Spleen (tissue), 11 donors: Measurements from ENCODE around the gene MED25. TPM values are rescaled to one million over a fixed set of nuclear protein-coding genes. Genes with fewer than 3 reads are reported as not detected.

Experiments
- DNase-seq: peaks from one replicate; pipeline ENCODE4 v3.0.0-alpha.2; 2020
- H3K27ac ChIP-seq, 8 donors: fragments of 200-600 bp; sonication (generic) in 7 of 8; 1 replicate in 4 of 8; 2 replicates in 4 of 8; pipeline versions ENCODE4 v1.5.0 to v1.8.0; 2016 to 2021; ENCODE audit warnings: inconsistent platforms in 4 of 8, mild to moderate bottlenecking in 4 of 8, moderate library complexity in 1 of 8
- H3K27me3 ChIP-seq, 7 donors: fragments of 200-600 bp; sonication (generic) in 6 of 7; replicated peaks in 1 of 7; 1 replicate in 4 of 7; 2 replicates in 3 of 7; pipeline versions ENCODE4 v1.5.0 to v1.8.0; 2016 to 2021; ENCODE audit warnings: inconsistent platforms in 3 of 7, mild to moderate bottlenecking in 1 of 7
- H3K36me3 ChIP-seq, 6 donors: fragments of 200-600 bp; sonication (generic) in 5 of 6; 1 replicate in 4 of 6; 2 replicates in 2 of 6; pipeline versions ENCODE4 v1.5.0 to v1.8.0; 2016 to 2021; ENCODE audit warnings: inconsistent platforms in 2 of 6
- H3K4me1 ChIP-seq, 6 donors: fragments of 200-600 bp; sonication (generic) in 5 of 6; 1 replicate in 3 of 6; 2 replicates in 3 of 6; pipeline versions ENCODE4 v1.5.0 to v1.8.0; 2016 to 2021; ENCODE audit warnings: inconsistent platforms in 3 of 6
- H3K4me3 ChIP-seq, 8 donors: fragments of 200-600 bp; sonication (generic) in 7 of 8; 1 replicate in 4 of 8; 2 replicates in 4 of 8; pipeline versions ENCODE4 v1.5.0 to v1.8.0; 2016 to 2021; ENCODE audit warnings: inconsistent platforms in 4 of 8, mild to moderate bottlenecking in 4 of 8, moderate library complexity in 2 of 8
- H3K9me3 ChIP-seq, 8 donors: fragments of 200-600 bp; sonication (generic) in 7 of 8; 1 replicate in 4 of 8; 2 replicates in 4 of 8; pipeline versions ENCODE4 v1.5.0 to v1.8.0; 2016 to 2021; ENCODE audit warnings: inconsistent platforms in 4 of 8
- CTCF ChIP-seq, 11 experiments: fragments of 200-600 bp in 7 of 11; fragments of 450-650 bp in 4 of 11; sonication (generic) in 4 of 11; IDR thresholded peaks in 8 of 11; conservative IDR thresholded peaks in 3 of 11; 1 replicate in 7 of 11; 2 replicates in 4 of 11; pipeline versions ENCODE4 v1.4.0 to v1.8.0; 2016 to 2021; ENCODE audit warnings: antibody characterized with exemption in 11 of 11, inconsistent platforms in 4 of 11, mild to moderate bottlenecking in 1 of 11
- POLR2A ChIP-seq, 3 donors: fragments of 450-650 bp; IDR thresholded peaks; one replicate each; pipeline ENCODE4 v1.5.1; 2017; ENCODE audit warnings: antibody characterized with exemption in 3 of 3, mild to moderate bottlenecking in 1 of 3
- POLR2AphosphoS5 ChIP-seq, 3 donors: sonication (generic); formaldehyde crosslinking; IDR thresholded peaks; one replicate each; pipeline ENCODE4 v1.5.1; 2017; ENCODE audit warnings: antibody characterized with exemption in 3 of 3
- WGBS, 5 donors: extraction: QIAGEN DNeasy Blood & Tissue Kit in 3 of 5; methylation state at CpG; one replicate each; pipeline versions ENCODE4 v1.1.5 to v1.1.7; 2013 to 2018; 5-methylcytosine and 5-hydroxymethylcytosine counted together
- intact Hi-C: fragments of 100-400 bp; cut with DNase I; formaldehyde crosslinking; loops from one replicate; pipeline ENCODE4 v1.15.0; 2023; ENCODE audit warnings: low total_unique reads
- polyA plus RNA-seq, 3 donors: library from polyadenylated mRNA; stranded (reverse); fragments of 200-250 nt; gene quantifications; one replicate each; pipeline ENCODE4 v1.2.1, GENCODE V29; 2013
- total RNA-seq, 7 donors: library from RNA; depleted of rRNA in 3 of 7; stranded (reverse); fragments of >200 nt in 3 of 7; fragmentation: NEBNext Ultra II Directional in 4 of 7; extraction: Animal tissue kit (Norgen Biotek cat#: 25700) in 4 of 7; gene quantifications; one replicate each; pipeline versions ENCODE4 v1.1.0 to v1.2.1, GENCODE V29; 2016 to 2021
- donor health status: healthy with polysubstance abuse.
- donor health status: DM: no; HTN: no; CAD: no; lungs with moderate emphysema.
- donor health status: DM: no; HTN: no; CAD: no.
- donor health status: Bipolar disorder and iron deficiency.
- donor health status: healthy.
- donor health status: DM: no; HTN: no; CAD: no.
- donor health status: DM: yes; HTN: yes; CAD: no.

The MED25 gene
- total and polyA plus RNA-seq, 10 donors, result 26.6 to 61.0 (median 44.9) TPM

GRCh38 chr19:49852631-49853126 is 34.6 kb downstream of the MED25 start:
- peak overlapping the region in 5 of 8 donors; percentile 73 to 95 (median 78) for H3K4me3 ChIP-seq
- no peak for DNase-seq
- H3K9me3 ChIP-seq, result peaks cover 0 to 6% (median 0%) of the 10 kb centered on the region in 8 donors
- WGBS, 5 donors, result 72 to 83% (median 81%) methylated on average over 14 of the region's 14 CpGs
- peaks cover 0 to 5% (median 0%) of the 10 kb centered on the region in 7 donors for H3K27me3 ChIP-seq
- TF ChIP-seq CTCF (IDR thresholded peaks at IDR 0.05 in 8 of 11, conservative IDR thresholded peaks at IDR 0.05 in 3 of 11) (no peak), POLR2A (IDR thresholded peaks at IDR 0.05) (no peak), POLR2AphosphoS5 (IDR thresholded peaks at IDR 0.05) (no peak)
- no peak overlapping the region for H3K27ac ChIP-seq
- peaks cover 0 to 36% (median 32%) of the 10 kb centered on the region in 6 donors for H3K36me3 ChIP-seq
- intact Hi-C loops, result no loop called here
- H3K4me1 ChIP-seq, result peaks cover 14 to 80% (median 51%) of the 10 kb centered on the region in 6 donors

GRCh38 chr19:49853852-49854377 is 35.8 kb downstream of the MED25 start:
- Histone ChIP-seq H3K4me1 (peaks cover 14 to 79% (median 41%) of the 10 kb centered on the region in 6 donors), H3K27ac (peak overlapping the region in 2 of 8 donors; percentile 6 to 47), H3K27me3 (peaks cover 0 to 5% (median 0%) of the 10 kb centered on the region in 7 donors), H3K36me3 (peaks cover 0 to 49% (median 45%) of the 10 kb centered on the region in 6 donors), H3K4me3 (no peak overlapping the region), H3K9me3 (peaks cover 0 to 4% (median 0%) of the 10 kb centered on the region in 8 donors)
- WGBS, 5 donors, result 76 to 91% (median 84%) methylated on average over 9 to 10 of the region's 10 CpGs
- DNase-seq, result no peak
- intact Hi-C loops, result no loop called here
- TF ChIP-seq POLR2A (IDR thresholded peaks at IDR 0.05) (no peak), POLR2AphosphoS5 (IDR thresholded peaks at IDR 0.05) (peak in 1 of 3 donors; percentile 1)

GRCh38 chr19:49854378-49855263 is 36.5 kb downstream of the MED25 start:
- TF ChIP-seq CTCF (IDR thresholded peaks at IDR 0.05 in 8 of 11, conservative IDR thresholded peaks at IDR 0.05 in 3 of 11), result no peak
- peak; percentile 29 to 70 (median 41) for TF ChIP-seq POLR2AphosphoS5 (IDR thresholded peaks at IDR 0.05)
- Histone ChIP-seq H3K4me3 (no peak overlapping the region), H3K9me3 (no peaks in the 10 kb centered on the region), H3K36me3 (peaks cover 0 to 56% (median 50%) of the 10 kb centered on the region in 6 donors), H3K27ac (peak overlapping the region in 3 of 8 donors; percentile 6 to 47 (median 13)), H3K4me1 (peaks cover 14 to 75% (median 36%) of the 10 kb centered on the region in 6 donors), H3K27me3 (peaks cover 0 to 5% (median 0%) of the 10 kb centered on the region in 7 donors)
- DNase-seq, result peak; percentile 81
- intact Hi-C loops, result no loop called here
- WGBS, 5 donors, result 89 to 94% (median 92%) methylated on average over 15 to 39 of the region's 39 CpGs

- 83 to 96% (median 85%) methylated on average over 8 to 12 of the region's 12 CpGs for whole genome bisulfite sequencing, 5 donors
- H3K36me3 ChIP-seq, result peaks cover 0 to 62% (median 57%) of the 10 kb centered on the region in 6 donors
- H3K4me1 ChIP-seq, result peaks cover 14 to 75% (median 33%) of the 10 kb centered on the region in 6 donors
- no peaks in the 10 kb centered on the region for H3K9me3 ChIP-seq
- TF ChIP-seq POLR2AphosphoS5 (IDR thresholded peaks at IDR 0.05), result peak in 2 of 3 donors; percentile 9 to 57
- no peak for TF ChIP-seq POLR2A (IDR thresholded peaks at IDR 0.05)
- no peak for TF ChIP-seq CTCF (IDR thresholded peaks at IDR 0.05 in 8 of 11, conservative IDR thresholded peaks at IDR 0.05 in 3 of 11)
- peaks cover 0 to 5% (median 0%) of the 10 kb centered on the region in 7 donors for H3K27me3 ChIP-seq
- intact Hi-C loops, result no loop called here
- no peak for DNase-seq
- H3K27ac ChIP-seq, result peak overlapping the region in 2 of 8 donors; percentile 13 to 47
- H3K4me3 ChIP-seq, result no peak overlapping the region
These were observed 37.2 kb downstream of the MED25 start for GRCh38 chr19:49855277-49855675.
